ENCODE data around the gene HHLA2. TPM values are rescaled to one million over a fixed set of nuclear protein-coding genes. Genes with fewer than 3 reads are reported as not detected.
"Not testable (repeated sequence)": the region's sequence is repeated elsewhere in the genome, so short reads cannot be mapped to it uniquely, and the experiment has no call there.

Gene HHLA2, protein sequence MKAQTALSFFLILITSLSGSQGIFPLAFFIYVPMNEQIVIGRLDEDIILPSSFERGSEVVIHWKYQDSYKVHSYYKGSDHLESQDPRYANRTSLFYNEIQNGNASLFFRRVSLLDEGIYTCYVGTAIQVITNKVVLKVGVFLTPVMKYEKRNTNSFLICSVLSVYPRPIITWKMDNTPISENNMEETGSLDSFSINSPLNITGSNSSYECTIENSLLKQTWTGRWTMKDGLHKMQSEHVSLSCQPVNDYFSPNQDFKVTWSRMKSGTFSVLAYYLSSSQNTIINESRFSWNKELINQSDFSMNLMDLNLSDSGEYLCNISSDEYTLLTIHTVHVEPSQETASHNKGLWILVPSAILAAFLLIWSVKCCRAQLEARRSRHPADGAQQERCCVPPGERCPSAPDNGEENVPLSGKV
- not detected for total RNA-seq
- polyA plus RNA-seq, result not detected
- long read RNA-seq, donor 1, result 0 reads
- long read RNA-seq, donor 2, result 0 reads
- long read RNA-seq, donor 3, result 0 reads
- long read RNA-seq, donor 4, result 0 reads

DNA sequence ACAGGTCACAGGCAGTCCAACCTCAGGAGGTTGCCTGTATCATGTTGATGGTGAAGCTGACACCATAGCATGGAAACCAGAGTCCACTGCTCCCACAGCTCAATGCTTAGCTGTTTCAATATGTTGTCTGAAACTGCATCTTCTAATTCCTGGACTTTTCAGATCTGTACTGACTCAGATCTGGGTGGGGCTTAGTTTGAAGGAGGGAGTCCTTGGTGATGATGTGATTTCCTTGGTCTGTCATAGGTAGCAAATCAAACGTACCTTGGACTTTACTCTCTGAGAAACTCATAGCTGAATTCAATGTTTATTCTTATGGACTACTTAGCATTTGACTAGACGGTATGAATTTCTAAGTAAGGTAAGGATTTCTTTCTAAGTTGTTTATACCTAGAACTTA is at the start of gene HHLA2:
HHLA2 (plus strand) TSS at position 310 of the 400 bp plus-strand sequence. CDS start 55,266 bp downstream, outside the sequence.
- H3K9me3 ChIP-seq (ENCODE audit: control insufficient read depth, low read length), result no peaks in the 10 kb centered on the region
- no peak within 1 kb of the TSS for H3K4me3 ChIP-seq (ENCODE audit: low read length)
- 84% methylated on average over 2 of the region's 2 CpGs for WGBS
- no peak within 1 kb of the TSS for H3K27ac ChIP-seq (ENCODE audit: low read length)
- ATAC-seq, result no peak
- peaks cover 4% of the 10 kb centered on the region for H3K4me1 ChIP-seq (ENCODE audit: control insufficient read depth, insufficient read depth, low read length)
- H3K27me3 ChIP-seq (ENCODE audit: control insufficient read depth, insufficient read depth), result no peaks in the 10 kb centered on the region
- DNase-seq, result no peak
- intact Hi-C loops (cut with DNase I), result no loop called here

DNA sequence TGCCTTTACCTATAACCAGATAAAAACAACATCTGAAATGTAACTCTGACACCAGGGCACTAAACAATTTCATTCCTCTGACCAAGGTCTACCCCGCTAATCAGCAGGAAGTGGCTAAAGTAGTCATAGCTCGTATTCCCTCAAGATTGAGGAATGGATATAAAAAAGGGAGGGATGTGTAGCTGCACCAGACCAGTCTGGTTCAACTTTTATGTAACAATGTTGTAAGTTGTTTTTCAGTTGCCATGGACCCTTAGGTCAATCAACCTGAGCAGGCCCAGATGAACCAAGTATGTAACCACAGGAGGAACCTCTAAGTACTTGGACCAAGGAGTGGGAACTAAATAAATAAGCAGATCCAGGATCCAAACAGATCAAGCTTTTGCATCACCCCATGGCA is 45.7 kb upstream of the HHLA2 start:
- Histone ChIP-seq H3K4me1 (ENCODE audit: control insufficient read depth, insufficient read depth, low read length) (no peaks in the 10 kb centered on the region), H3K27ac (ENCODE audit: low read length) (no peak overlapping the region), H3K9me3 (ENCODE audit: control insufficient read depth, low read length) (no peaks in the 10 kb centered on the region), H3K4me3 (ENCODE audit: low read length) (no peak overlapping the region), H3K27me3 (ENCODE audit: control insufficient read depth, insufficient read depth) (no peaks in the 10 kb centered on the region)
- no peak for ATAC-seq
- DNase-seq, result no peak
- intact Hi-C loops (cut with DNase I), result no loop called here
- 86% methylated on average over 2 of the region's 2 CpGs for WGBS

DNA sequence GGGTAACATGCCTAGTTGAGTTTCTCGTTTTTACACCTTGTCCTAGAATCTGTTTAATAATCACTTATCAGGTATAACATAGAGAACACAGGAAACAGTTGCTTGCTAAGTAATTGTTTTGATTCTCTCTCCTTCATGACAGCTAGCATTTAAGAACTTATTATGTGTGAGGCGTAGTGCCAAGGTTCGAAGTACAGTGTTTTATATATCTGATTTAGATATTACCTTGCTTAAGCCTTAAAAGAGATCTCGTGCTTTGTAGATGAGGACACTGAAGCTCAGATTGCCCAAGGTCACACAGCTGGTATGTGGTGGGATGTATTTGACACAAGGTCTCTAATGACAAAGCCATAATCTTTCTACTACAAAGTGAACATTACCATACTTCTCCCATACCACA is 45.1 kb upstream of the HHLA2 start:
- intact Hi-C loops (cut with DNase I), result no loop called here
- no peak for ATAC-seq

DNA sequence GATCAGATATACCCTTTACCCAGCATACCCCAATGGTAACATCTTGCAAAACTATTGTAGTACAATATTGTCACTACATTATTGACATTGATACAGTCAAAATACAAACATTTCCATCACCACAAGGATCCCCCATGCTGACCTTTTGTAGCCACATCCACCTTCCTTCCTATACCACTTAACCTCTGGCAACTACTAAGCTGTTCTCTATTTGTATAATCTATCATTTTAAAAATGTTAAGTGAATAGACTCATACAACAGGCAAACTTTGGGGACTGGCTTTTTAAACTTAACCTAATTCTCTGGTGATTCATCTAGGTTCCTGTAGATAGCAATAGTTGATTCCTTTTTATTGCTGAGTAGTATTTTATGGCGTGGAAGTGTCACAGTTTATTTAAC is 44.5 kb upstream of the HHLA2 start:
- 95% methylated on average over 1 of the region's 1 CpG for WGBS
- no peak overlapping the region for H3K27ac ChIP-seq (ENCODE audit: low read length)
- H3K9me3 ChIP-seq (ENCODE audit: control insufficient read depth, low read length), result no peaks in the 10 kb centered on the region
- DNase-seq (no peak), ATAC-seq (no peak)
- H3K27me3 ChIP-seq (ENCODE audit: control insufficient read depth, insufficient read depth), result no peaks in the 10 kb centered on the region
- H3K4me1 ChIP-seq (ENCODE audit: control insufficient read depth, insufficient read depth, low read length), result no peaks in the 10 kb centered on the region
- intact Hi-C loops (cut with DNase I), result no loop called here
- H3K4me3 ChIP-seq (ENCODE audit: low read length), result no peak overlapping the region

More for the DNA sequence above, 45.1 kb upstream of the HHLA2 start:
- no peaks in the 10 kb centered on the region for H3K4me1 ChIP-seq (ENCODE audit: control insufficient read depth, insufficient read depth, low read length)
- H3K9me3 ChIP-seq (ENCODE audit: control insufficient read depth, low read length), result no peaks in the 10 kb centered on the region
- H3K27me3 ChIP-seq (ENCODE audit: control insufficient read depth, insufficient read depth), result no peaks in the 10 kb centered on the region
- no peak for DNase-seq
- WGBS, result 75% methylated on average over 4 of the region's 4 CpGs
- H3K27ac ChIP-seq (ENCODE audit: low read length), result no peak overlapping the region
- no peak overlapping the region for H3K4me3 ChIP-seq (ENCODE audit: low read length)

DNA sequence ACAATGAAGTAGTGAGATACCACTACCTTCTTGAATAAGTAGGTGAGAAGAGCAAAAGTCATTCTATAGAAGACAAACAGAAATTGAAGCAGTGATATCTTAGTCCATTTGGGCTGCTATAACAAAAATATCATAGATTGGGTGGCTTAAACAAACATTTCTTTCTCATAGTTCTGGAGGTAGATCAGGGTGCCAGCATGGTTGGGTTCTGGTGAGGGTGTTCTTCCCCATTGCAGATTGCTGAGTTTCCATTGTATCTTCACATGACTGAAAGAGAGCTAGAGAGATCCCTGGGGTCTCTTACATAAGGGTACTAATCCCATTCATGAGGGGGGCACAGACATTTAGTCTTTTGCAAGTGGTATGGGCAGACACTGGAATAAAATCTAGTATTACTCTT is 41.2 kb upstream of the HHLA2 start:
- H3K4me3 ChIP-seq (ENCODE audit: low read length), result no peak overlapping the region
- H3K27me3 ChIP-seq (ENCODE audit: control insufficient read depth, insufficient read depth), result no peaks in the 10 kb centered on the region
- no peak for DNase-seq
- H3K27ac ChIP-seq (ENCODE audit: low read length), result no peak overlapping the region
- H3K9me3 ChIP-seq (ENCODE audit: control insufficient read depth, low read length), result no peaks in the 10 kb centered on the region
- H3K4me1 ChIP-seq (ENCODE audit: control insufficient read depth, insufficient read depth, low read length), result no peaks in the 10 kb centered on the region
- ATAC-seq, result no peak
- intact Hi-C loops (cut with DNase I), result no loop called here

DNA sequence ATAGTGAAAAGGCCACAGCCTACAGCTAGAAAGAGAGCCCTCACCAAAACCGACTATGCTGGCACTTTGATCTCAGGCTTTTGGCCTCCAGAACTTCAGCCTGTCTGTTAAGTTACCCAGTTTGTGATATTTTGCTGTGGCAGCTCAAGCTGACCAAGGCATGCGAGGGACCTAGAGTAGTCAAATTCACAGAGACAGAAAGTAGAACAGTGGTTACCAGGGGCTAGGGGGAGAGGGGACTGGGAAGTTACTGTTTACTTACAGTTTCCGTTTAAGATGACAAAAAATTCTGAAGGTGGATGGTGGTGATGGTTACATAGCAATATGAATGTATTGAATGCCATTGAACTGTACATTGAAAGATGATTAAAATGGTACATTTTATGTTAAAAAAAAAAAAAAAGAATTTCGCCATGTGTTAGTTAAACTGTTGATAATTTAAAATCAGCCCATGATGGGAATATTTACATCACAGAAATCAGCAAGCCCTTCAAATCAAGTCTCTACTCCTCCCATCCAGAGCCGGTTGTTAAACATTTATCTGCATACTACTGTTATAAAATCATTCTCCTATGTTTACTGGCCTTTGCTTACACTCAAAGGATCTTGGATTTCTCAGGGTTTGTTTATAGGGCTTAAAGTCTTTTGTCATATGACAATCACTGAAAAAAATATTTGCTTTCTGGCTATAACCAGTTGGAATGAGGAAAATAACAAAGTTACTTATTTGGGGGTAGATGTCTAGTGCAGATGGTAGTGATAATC is 31.6 kb upstream of the HHLA2 start:
- intact Hi-C loops (cut with DNase I); H3K4me3 ChIP-seq (ENCODE audit: low read length); ATAC-seq; H3K4me1 ChIP-seq (ENCODE audit: control insufficient read depth, insufficient read depth, low read length); DNase-seq; H3K9me3 ChIP-seq (ENCODE audit: control insufficient read depth, low read length); H3K27me3 ChIP-seq (ENCODE audit: control insufficient read depth, insufficient read depth); H3K27ac ChIP-seq (ENCODE audit: low read length): not testable (repeated sequence)
- 84% methylated on average over 5 of the region's 5 CpGs for WGBS

DNA sequence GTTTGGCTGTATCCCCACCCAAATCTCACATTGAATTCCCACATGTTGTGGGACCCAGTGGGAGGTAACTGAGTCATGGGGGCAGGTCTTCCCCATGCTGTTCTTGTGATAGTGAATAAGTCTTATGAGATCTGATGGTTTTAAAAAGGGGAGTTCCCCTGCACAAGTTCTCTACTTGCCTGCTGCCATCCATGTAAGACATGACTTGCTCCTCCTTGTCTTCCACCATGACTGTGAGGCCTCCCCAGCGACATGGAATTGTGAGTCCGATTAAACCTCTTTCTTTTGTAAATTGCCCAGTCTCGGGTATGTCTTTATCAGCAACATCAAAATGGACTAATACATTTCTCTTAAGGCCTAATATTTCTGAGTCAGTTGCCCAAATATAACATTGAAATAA is 28.1 kb upstream of the HHLA2 start:
- H3K4me3 ChIP-seq (ENCODE audit: low read length); ATAC-seq; H3K9me3 ChIP-seq (ENCODE audit: control insufficient read depth, low read length); H3K4me1 ChIP-seq (ENCODE audit: control insufficient read depth, insufficient read depth, low read length); H3K27me3 ChIP-seq (ENCODE audit: control insufficient read depth, insufficient read depth); H3K27ac ChIP-seq (ENCODE audit: low read length); DNase-seq; intact Hi-C loops (cut with DNase I): not testable (repeated sequence)
- WGBS, result 95% methylated on average over 3 of the region's 3 CpGs

DNA sequence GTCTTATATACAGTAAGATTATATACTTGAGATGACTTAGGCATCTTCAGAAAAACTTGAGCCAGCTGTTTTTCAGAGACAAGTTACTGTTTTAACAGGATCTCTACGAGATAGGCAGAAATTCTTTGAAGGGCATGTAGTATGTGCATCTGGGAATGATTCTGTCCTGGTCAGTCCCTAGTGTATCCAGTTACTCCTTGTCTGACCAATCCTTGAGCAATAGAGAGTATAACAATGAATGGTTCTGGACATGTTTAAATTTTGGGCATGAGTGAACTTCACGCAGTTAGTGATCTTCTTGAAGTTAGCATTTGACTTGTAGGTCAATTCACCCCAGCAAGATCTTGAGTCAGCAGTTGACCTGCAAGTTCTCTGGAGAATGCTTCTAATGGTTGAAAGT is 24.7 kb upstream of the HHLA2 start:
- 78% methylated on average over 2 of the region's 2 CpGs for WGBS
- H3K27ac ChIP-seq (ENCODE audit: low read length), result no peak overlapping the region

DNA sequence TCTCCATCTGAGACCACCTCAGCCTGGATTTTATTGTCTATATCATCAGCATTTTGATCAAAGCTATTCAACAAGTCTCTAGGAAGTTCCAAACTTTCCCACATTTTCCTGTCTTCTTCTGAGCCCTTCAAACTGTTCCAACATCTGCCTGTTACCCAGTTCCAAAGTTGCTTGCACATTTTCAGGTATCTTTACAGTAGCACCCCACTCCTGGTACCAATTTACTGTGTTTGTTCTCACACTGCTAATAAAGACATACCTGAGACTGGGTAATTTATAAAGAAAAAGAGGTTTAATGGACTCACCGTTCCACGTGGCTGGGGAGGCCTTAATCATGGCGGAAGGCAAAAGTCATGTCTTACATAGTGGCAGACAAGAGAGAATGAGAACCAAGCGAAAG is 17.3 kb upstream of the HHLA2 start:
- H3K4me1 ChIP-seq (ENCODE audit: control insufficient read depth, insufficient read depth, low read length); H3K9me3 ChIP-seq (ENCODE audit: control insufficient read depth, low read length); intact Hi-C loops (cut with DNase I); DNase-seq; ATAC-seq; H3K27me3 ChIP-seq (ENCODE audit: control insufficient read depth, insufficient read depth); H3K27ac ChIP-seq (ENCODE audit: low read length); H3K4me3 ChIP-seq (ENCODE audit: low read length): not testable (repeated sequence)
- WGBS, result 89% methylated on average over 4 of the region's 4 CpGs

More for the DNA sequence above, 24.7 kb upstream of the HHLA2 start:
- intact Hi-C loops (cut with DNase I), result no loop called here
- Histone ChIP-seq H3K4me3 (ENCODE audit: low read length) (no peak overlapping the region), H3K9me3 (ENCODE audit: control insufficient read depth, low read length) (no peaks in the 10 kb centered on the region), H3K4me1 (ENCODE audit: control insufficient read depth, insufficient read depth, low read length) (no peaks in the 10 kb centered on the region), H3K27me3 (ENCODE audit: control insufficient read depth, insufficient read depth) (no peaks in the 10 kb centered on the region)
- ATAC-seq (no peak), DNase-seq (no peak)

DNA sequence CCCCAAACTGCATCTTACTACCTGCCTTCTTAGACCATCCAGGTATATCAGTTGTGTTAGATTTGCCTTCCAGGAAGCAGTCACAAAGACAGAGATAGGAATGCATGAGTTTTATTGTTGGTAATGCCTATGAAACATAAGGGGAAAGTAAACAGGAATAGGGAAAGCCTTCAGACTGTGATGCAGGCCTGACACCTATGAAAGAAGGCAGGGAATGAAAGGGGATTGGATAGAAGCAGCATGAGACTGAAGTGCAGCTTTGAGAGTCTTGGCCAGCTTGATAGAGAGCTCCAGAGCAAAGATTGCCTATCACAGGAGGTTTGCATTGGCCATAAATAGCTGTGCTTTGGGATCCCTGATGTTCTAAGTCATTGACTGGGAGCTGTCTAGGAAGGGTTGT is 15.9 kb upstream of the HHLA2 start:
- no peak for ATAC-seq
- H3K4me3 ChIP-seq (ENCODE audit: low read length), result no peak overlapping the region
- H3K9me3 ChIP-seq (ENCODE audit: control insufficient read depth, low read length), result no peaks in the 10 kb centered on the region
- no peak overlapping the region for H3K27ac ChIP-seq (ENCODE audit: low read length)
- intact Hi-C loops (cut with DNase I), result no loop called here
- DNase-seq, result no peak
- H3K4me1 ChIP-seq (ENCODE audit: control insufficient read depth, insufficient read depth, low read length), result no peaks in the 10 kb centered on the region
- H3K27me3 ChIP-seq (ENCODE audit: control insufficient read depth, insufficient read depth), result no peaks in the 10 kb centered on the region

DNA sequence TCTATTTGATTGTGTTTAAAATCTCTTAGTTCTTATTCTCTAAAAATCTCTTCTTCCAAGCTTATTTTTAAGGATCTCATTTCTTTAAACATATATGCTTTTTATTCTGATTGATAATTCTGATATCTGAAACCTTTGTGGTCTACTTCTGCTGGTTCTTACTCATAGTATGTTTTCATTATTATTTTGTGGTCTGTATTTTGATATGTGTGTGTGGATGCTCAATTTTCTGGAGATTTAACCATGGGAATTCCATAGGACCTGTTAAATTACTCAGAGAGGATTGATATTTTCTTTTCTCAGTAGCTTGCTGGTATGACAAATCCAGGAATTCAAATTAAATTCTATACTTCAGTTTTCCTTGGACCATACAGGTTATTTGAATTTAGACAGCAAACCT is 14.7 kb upstream of the HHLA2 start:
- H3K9me3 ChIP-seq (ENCODE audit: control insufficient read depth, low read length), result no peaks in the 10 kb centered on the region
- no peak overlapping the region for H3K4me3 ChIP-seq (ENCODE audit: low read length)
- H3K4me1 ChIP-seq (ENCODE audit: control insufficient read depth, insufficient read depth, low read length), result no peaks in the 10 kb centered on the region
- no peak overlapping the region for H3K27ac ChIP-seq (ENCODE audit: low read length)
- intact Hi-C loops (cut with DNase I), result no loop called here
- DNase-seq (no peak), ATAC-seq (no peak)
- no peaks in the 10 kb centered on the region for H3K27me3 ChIP-seq (ENCODE audit: control insufficient read depth, insufficient read depth)
